GM18867 (cell line): ENCODE results near the gene RSPO1.
"Not testable (repeated sequence)": the region's sequence is repeated elsewhere in the genome, so short reads cannot be mapped to it uniquely, and the experiment has no call there.

Source experiments
- ATAC-seq: cut with Tn5 transposase; IDR thresholded peaks from one replicate; pipeline ENCODE4 v1.9.1; 2021; ENCODE audit warnings: mild to moderate bottlenecking, moderate library complexity; ENCODE audit not compliant: unreplicated experiment

RSPO1 gene

GRCh38 chr1:37622131-37622530 is 12.6 kb downstream of the RSPO1 start:
- no peak for ATAC-seq

GRCh38 chr1:37621326-37621870 is 13.3 kb downstream of the RSPO1 start:
- no peak for ATAC-seq

- no peak for ATAC-seq
These were observed 14.0 kb downstream of the RSPO1 start for GRCh38 chr1:37620707-37621106.

DNA sequence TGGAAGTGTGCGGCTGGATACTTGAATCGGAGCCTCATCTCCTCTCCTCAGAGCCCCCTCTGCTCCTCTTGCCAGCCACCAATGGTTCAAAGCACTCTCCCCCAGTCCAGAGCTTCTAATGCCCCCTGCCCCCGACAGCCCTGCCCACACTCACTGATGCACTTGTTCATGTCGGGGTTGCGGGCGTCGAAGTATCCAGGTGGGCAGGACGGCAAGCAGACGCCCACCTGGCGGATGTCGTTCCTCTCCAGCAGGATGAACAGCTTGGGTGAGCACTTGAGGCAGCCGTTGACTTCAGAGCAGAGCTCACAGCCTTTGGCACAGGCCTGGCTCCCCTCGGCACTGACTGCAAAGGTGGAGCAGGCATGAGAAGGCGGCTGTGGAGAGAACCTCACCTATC is 18.4 kb downstream of the RSPO1 start:
- no peak for ATAC-seq

DNA sequence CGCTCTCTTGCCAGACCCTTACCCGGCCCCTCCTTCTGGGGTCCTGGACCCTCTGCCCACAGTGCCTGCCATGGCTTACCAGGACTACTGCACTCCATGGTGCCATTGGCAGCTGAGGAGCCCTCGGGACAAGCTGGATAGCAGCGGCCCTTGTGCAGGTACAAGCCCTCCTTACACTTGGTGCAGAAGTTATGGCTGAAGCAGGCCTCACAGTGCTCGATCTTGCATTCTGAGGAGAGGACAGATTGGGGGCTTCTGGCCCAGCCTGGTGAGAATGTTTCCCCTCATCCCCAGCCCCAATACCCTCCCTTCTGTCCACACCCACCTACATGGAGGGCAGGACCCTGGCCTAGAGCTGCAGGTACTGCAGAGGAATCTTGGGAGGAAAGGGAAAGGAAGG is 20.6 kb downstream of the RSPO1 start:
- ATAC-seq = no peak

DNA sequence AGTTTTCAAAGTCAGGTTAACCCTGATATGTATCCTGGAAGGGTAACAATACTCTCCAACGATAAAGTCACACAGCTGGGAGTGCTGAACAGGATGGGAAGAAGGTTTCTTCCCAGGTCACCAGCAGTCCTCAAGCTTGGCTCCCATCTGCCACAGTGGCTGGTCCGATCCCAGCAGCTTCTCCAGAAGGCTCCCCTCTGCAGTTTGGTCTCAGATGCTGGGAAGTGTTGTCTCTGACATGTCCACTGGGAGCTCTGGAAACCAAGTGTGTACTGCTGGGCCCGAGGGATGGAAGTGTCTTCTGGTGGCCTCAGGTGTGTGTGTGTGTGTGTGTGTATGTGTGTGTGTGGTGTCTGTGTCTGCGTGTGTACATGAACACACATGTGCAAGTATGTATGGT is 22.5 kb downstream of the RSPO1 start:
- ATAC-seq = no peak

DNA sequence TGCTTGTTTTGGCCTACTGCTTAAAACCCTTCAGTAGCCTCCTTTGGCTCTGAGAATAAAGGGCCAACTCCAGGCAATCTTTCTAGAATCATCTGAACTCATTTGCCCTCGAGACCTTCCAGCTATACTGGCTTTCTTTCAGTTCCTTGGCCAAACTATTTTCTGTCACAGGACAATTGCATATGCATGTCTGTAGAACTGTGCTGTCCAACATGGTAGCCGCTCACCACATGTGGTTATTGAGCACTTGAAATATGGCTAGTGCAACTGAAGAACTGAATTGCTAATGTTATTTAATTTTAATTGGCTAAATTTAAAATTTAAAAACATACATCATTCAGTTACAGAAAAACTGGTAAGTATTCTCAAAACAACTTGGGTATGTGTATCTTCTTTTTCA is 24.7 kb downstream of the RSPO1 start:
- no peak for ATAC-seq

DNA sequence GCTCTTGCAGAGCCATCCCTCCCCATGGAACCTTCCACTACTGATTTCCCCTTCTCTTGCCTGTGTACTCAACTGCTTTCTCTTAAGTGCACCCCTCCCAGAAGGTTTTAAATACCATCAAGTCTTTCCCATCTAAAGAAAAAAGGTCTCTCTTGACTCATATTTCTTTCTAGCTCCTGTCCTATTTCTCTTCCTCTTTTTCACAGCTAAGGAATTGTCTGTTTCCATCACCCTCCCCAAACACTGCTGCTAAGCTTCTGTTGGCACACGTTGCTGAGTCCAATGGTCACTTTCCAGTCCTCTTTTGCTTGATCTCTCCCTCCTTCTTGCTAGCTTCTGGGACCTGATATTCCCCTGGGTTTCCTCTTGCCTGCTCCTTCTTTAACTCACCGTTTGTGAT is 25.7 kb downstream of the RSPO1 start:
- ATAC-seq = no peak

DNA sequence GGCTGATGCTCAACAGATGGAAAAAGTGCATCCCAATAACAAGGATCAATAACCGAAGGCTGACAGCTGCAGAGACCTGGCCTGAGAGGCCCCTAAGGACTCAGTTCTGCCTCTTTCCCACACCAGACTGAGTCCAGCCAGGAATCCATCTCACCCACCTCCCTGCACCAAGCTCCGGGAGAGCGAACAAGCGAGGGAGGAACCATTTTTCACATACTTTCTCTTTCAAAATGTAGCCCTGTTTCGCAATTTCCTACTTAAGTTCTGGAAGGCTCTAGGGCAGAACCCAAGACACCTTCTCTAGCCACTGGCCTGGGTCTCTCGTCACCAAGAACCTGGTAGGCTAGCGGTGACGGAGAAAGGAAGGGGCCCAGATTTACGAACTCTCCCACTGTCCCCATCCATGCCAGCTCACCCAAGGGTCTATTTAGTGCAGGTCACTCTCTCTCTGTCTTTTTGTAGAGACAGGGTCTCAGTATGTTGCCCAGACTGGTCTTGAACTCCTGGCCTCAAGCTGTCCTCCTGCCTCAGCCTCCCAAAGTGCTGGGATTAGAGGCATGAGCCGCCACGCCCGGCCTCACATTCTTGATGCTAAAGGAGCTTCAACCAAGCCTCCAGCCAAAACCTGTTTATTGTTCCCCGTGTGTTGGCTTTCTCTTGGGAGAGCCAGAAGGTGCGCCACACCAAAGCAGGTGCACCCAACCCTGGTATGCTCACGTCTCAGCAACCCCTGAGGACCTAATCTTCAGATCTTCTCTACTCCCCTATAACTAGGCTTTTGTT is 28.0 kb downstream of the RSPO1 start:
- ATAC-seq = no peak

DNA sequence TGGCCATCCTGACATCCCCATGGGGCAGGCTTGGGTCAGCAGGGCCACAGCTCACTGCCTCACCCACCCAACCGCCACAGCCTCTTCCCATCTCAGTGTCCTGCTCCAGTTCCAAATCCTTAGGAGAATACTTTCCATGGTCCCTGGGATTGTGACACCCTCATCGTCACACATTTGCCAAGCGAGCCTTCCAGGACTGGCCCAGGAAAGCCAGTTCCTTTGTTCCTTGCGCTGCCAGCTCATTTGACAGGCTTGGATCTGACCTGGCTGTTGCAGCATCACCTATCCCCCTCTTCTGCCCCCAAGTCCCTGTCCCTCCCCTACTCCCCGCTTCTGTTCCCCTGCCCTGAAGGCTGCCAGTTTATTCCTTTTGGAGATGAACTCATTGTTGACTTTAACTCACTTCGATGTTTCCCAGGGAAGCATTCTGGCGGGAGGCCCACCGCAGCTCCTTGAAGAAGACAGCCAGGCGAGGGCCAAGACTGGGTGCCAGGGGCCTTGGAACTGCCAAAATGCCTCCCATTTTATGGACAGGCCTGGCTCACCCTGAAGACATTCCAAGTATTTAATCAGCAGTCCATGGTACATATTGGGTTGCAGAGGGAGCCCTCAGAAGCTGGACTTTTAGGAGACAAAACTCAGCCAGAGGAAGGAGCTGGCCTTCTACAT is 28.8 kb downstream of the RSPO1 start:
- no peak for ATAC-seq

DNA sequence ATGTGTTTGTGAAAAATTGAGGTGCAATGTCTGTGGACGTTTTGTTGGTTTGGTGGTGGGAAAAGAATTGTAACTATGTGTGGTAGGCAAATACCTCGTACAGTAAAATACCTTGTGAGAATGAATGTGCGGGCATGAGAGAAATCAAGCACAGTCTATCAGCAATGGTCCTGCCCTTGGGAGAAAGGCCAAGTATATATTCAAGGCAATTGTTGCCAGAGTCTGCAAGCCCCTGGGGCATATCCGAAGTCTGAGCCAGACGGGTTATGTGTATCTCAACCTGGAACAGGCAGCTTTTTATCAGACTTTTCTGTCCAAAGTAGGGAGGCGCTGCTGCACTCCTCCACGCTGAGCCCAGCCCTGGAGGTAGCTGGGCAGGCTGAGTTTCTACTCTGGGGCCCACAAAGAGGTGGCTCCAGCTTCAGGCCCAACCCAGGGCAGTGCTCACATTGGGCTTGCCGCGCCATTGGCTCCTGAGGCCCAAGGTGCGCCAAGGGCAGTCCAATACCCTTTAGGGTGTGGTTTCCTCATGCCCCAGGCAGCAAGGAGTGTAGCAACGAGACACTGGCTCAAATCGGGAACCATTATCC is 29.5 kb downstream of the RSPO1 start:
- no peak for ATAC-seq

- ATAC-seq = no peak
These were observed 31.7 kb downstream of the RSPO1 start for GRCh38 chr1:37602750-37603694.

DNA sequence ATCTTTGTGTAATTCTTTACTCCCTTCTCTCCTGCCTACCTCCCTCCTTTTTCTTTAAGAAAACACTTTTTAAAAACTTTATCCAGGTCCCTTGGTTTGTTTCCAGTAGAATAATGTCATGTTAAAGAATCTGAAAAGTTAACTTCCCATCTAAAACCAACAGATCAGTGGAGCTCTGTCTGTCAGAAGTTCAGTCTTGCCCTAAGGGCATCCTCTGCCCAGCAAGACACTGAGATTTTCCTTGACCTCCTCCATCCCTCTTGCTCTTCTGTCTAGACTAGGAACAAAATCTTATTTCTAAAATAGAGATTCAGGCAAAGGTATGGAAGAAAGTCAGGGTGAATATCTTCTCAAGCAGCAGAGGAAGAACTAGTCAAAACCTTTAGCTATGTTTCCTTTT is 33.3 kb downstream of the RSPO1 start:
- no peak for ATAC-seq

- no peak for ATAC-seq
These were observed 34.8 kb downstream of the RSPO1 start for GRCh38 chr1:37599940-37600339.

- ATAC-seq = peak; percentile 7
These were observed 38.5 kb downstream of the RSPO1 start for GRCh38 chr1:37596182-37596667.

- peak; percentile 94 for ATAC-seq
These were observed 39.1 kb downstream of the RSPO1 start, which contains the start of gene GNL2 for GRCh38 chr1:37595440-37596181. GNL2 (minus strand) TSS chr1:37595937; CDS start chr1:37595822, 115 bp downstream.

DNA sequence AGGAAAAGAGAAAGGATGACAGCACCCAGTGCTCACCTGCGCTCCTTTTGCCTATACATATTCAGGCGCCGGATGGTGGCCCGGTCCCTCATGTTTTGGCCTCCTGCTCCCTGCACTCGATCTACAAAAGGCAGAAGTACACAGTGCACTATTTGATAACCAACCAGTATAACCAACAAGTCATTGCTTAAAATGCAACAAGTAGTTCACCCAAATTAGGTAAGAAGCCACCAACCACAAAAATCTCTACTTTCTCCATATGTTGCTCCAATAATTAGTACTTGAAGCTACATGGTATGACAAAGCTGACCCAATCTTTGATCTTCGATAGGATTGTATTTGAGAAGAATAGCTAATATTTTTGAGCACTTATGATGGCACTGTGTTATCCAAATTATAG is 41.0 kb downstream of the RSPO1 start:
- ATAC-seq = no peak

GRCh38 chr1:37588939-37589338 is 45.8 kb downstream of the RSPO1 start:
- ATAC-seq = no peak

DNA sequence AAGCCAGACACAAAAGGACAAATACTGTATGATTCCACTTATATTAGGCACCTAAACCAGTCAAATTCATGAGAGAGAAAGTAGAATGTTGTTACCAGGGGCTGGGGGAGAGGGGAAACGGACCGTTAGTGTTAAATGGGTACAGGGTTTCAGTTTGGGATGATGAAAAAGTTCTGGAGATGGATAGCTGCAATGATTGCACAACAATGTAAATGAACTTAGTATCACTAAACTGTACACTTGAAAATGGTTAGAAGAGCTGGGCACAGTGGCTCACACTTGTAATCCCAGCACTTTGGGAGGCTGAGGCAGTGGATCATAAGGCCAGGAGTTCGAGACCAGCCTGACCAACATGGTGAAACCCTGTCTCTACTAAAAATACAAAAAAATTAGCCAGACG is 50.1 kb downstream of the RSPO1 start:
- not testable (repeated sequence) for ATAC-seq

DNA sequence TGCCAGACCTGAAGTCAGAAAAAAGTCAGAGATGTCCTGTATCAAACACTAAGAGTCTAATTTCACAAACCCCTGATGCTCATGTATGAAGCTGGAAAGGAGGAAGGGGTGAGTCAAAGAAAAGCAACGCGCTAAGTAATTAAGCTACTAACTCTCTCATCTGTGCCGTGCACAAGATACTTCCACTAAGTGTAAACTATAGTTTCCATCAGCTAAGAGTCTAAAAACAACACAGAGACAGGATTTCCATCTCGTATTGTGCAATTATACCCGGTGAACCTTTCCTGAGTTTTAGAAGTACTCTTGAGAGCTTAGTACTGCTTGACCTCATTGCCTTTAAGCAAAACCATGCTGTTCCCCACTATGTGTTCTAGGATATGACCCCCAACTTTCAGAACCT is 59.0 kb downstream of the RSPO1 start:
- no peak for ATAC-seq
